Osteocyte (in vitro differentiated cells): ENCODE results near the gene CCDC54. TPM values are rescaled to one million over a fixed set of nuclear protein-coding genes. Genes with fewer than 3 reads are reported as not detected.

Experiments used
- DNase-seq: peaks from one replicate; pipeline ENCODE4 v3.0.0; 2021; ENCODE audit warnings: mixed read lengths; ENCODE audit not compliant: unreplicated experiment; ENCODE audit errors: extremely low spot score
- H3K27ac Mint-ChIP-seq: one replicate; pipeline ENCODE4 v1.8.0; 2021; ENCODE audit warnings: mild to moderate bottlenecking, mixed read lengths; ENCODE audit not compliant: unreplicated experiment
- H3K27me3 Mint-ChIP-seq: one replicate; pipeline ENCODE4 v1.8.0; 2021; ENCODE audit warnings: mixed read lengths; ENCODE audit not compliant: unreplicated experiment
- H3K36me3 Mint-ChIP-seq: one replicate; pipeline ENCODE4 v1.8.0; 2021; ENCODE audit warnings: mixed read lengths; ENCODE audit not compliant: unreplicated experiment
- H3K4me1 Mint-ChIP-seq: one replicate; pipeline ENCODE4 v1.8.0; 2021; ENCODE audit warnings: mixed read lengths; ENCODE audit not compliant: unreplicated experiment
- H3K4me3 Mint-ChIP-seq: one replicate; pipeline ENCODE4 v1.8.0; 2021; ENCODE audit warnings: mild to moderate bottlenecking, moderate library complexity, mixed read lengths; ENCODE audit not compliant: unreplicated experiment
- H3K9me3 Mint-ChIP-seq: one replicate; pipeline ENCODE4 v1.8.0; 2021; ENCODE audit warnings: mixed read lengths; ENCODE audit not compliant: unreplicated experiment
- total RNA-seq: library from RNA; stranded (reverse); gene quantifications from 2 replicates; pipeline ENCODE4 v1.2.1, GENCODE V29; 2021
- TF ChIP-seq, protein P1 (sequence below): fragments of 200-600 bp; sonication (generic); IDR thresholded peaks from 2 replicates; pipeline ENCODE4 v1.5.0; 2021; ENCODE audit warnings: antibody characterized with exemption, mild to moderate bottlenecking, moderate library complexity

Gene CCDC54
- total RNA-seq, 1 donor from 2014 or later, result not detected

DNA sequence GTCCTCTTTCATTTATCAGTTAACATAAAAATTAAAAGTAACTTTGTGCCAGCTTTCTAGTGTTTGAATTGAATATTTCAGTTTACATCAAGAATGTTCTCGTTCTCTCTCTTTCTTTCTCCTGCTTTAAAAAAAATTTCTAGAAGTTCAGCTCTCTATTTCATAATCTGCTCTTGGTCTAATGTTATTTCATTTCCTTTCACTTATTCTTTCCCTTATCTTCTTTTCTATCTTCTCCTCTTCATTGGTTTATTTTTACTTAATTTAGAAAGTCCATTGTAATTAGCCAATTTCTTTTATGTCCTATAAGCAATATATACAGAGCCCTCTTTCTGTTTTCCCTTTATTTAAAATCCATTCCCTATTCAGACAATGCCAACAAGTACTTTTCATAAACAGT lies 44.6 kb downstream of the CCDC54 start:
- no peak overlapping the region for H3K4me3 Mint-ChIP-seq
- H3K27me3 Mint-ChIP-seq, result peaks cover 5% of the 10 kb centered on the region
- no peak overlapping the region for H3K27ac Mint-ChIP-seq
- H3K4me1 Mint-ChIP-seq, result peaks cover 2% of the 10 kb centered on the region
- no peak for DNase-seq
- H3K36me3 Mint-ChIP-seq, result no peaks in the 10 kb centered on the region
- H3K9me3 Mint-ChIP-seq, result no peaks in the 10 kb centered on the region
- TF ChIP-seq, protein P1, sequence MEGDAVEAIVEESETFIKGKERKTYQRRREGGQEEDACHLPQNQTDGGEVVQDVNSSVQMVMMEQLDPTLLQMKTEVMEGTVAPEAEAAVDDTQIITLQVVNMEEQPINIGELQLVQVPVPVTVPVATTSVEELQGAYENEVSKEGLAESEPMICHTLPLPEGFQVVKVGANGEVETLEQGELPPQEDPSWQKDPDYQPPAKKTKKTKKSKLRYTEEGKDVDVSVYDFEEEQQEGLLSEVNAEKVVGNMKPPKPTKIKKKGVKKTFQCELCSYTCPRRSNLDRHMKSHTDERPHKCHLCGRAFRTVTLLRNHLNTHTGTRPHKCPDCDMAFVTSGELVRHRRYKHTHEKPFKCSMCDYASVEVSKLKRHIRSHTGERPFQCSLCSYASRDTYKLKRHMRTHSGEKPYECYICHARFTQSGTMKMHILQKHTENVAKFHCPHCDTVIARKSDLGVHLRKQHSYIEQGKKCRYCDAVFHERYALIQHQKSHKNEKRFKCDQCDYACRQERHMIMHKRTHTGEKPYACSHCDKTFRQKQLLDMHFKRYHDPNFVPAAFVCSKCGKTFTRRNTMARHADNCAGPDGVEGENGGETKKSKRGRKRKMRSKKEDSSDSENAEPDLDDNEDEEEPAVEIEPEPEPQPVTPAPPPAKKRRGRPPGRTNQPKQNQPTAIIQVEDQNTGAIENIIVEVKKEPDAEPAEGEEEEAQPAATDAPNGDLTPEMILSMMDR, result no peak

DNA sequence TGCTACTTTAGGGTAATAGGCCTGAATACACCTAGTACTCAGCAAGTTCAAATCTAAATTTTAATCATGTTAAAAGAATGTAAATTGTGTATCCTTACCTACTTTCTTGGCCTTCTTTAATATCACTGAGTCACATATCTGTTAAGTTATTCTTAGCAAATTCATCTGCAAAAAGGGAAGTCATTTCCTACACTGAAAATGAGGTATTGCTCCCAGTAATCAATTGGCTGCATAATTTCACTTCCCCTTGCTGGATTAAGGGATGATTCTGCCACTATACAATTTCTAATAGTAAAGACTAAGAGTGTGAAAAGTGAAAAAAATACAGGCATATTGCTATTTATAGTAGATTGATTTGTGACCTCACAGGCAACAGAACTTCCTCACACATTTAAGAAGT lies 47.8 kb downstream of the CCDC54 start:
- Mint-ChIP-seq H3K4me3 (no peak overlapping the region), H3K36me3 (no peaks in the 10 kb centered on the region), H3K9me3 (no peaks in the 10 kb centered on the region), H3K27ac (no peak overlapping the region), H3K4me1 (peaks cover 4% of the 10 kb centered on the region), H3K27me3 (peaks cover 5% of the 10 kb centered on the region)
- no peak for DNase-seq
- TF ChIP-seq, protein P1, result no peak

DNA sequence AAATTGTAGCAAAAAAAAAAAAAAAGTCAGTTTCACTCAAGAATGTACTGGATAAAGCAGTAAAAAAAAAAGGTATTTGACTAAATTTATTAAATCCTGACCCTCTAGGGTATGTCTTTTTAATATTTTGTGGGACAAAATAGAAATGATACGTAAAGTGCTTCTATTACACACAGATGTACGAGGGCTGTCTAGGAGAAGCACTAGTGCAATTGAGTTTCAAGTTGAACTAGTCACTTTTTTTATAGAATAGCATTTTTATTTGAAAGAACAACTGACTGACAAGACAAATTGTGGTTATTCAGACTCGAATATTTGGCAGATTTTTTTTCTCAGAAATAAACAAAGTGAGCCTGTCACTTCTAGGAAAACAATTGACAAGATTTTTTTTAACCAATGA lies 49.0 kb downstream of the CCDC54 start:
- no peak for DNase-seq
- Mint-ChIP-seq H3K9me3 (no peaks in the 10 kb centered on the region), H3K27me3 (peaks cover 5% of the 10 kb centered on the region), H3K27ac (no peak overlapping the region), H3K4me3 (no peak overlapping the region), H3K36me3 (no peaks in the 10 kb centered on the region), H3K4me1 (peaks cover 11% of the 10 kb centered on the region)
- TF ChIP-seq, protein P1, result no peak

Other genes with a start within 250 kb of the CCDC54 start
- gene BBX, start 145.5 kb downstream of the CCDC54 start, total RNA-seq, result 88.1 and 92.2 TPM in 2 replicates